Measurements from ENCODE around the gene PPP1R14B. TPM values are rescaled to one million over a fixed set of nuclear protein-coding genes. Genes with fewer than 3 reads are reported as not detected.

PPP1R14B gene
- total RNA-seq, 2 experiments from 2014 or later: 332 to 336 TPM

Other genes starting within 250 kb of the PPP1R14B start
- not detected for gene FLRT1, start 211.0 kb downstream of the PPP1R14B start, total RNA-seq
- gene MACROD1, start 80.8 kb downstream of the PPP1R14B start, total RNA-seq: 10 to 100 TPM; 27.6 to 29.6 TPM
- 100 to 1,000 TPM; 373 to 379 TPM for gene STIP1, start 60.8 kb downstream of the PPP1R14B start, total RNA-seq
- gene FERMT3, start 40.2 kb downstream of the PPP1R14B start, total RNA-seq: 100 to 1,000 TPM; 217 to 235 TPM
- 10 to 100 TPM; 24.1 to 24.4 TPM for gene TRPT1, start 20.8 kb downstream of the PPP1R14B start, total RNA-seq
- 10 to 100 TPM; 58.4 to 69.6 TPM for gene NUDT22, start 20.7 kb downstream of the PPP1R14B start, total RNA-seq
- 10 to 100 TPM; 16.5 to 17.7 TPM for gene DNAJC4, start 16.4 kb downstream of the PPP1R14B start, total RNA-seq
- gene VEGFB, start 12.4 kb downstream of the PPP1R14B start, total RNA-seq: 10 to 100 TPM; 84.7 to 85.8 TPM
- gene FKBP2, start 5.8 kb downstream of the PPP1R14B start, total RNA-seq: 10 to 100 TPM; 21.9 to 22.8 TPM
- 1 to 10 TPM; 7.3 to 7.4 TPM for gene PLCB3, start 4.6 kb upstream of the PPP1R14B start, total RNA-seq
- 10 to 100 TPM; 23.5 to 24.2 TPM for gene BAD, start 37.7 kb upstream of the PPP1R14B start, total RNA-seq
- 10 to 100 TPM; 32.5 to 35.7 TPM for gene GPR137, start 38.9 kb upstream of the PPP1R14B start, total RNA-seq
- not detected for gene KCNK4, start 44.4 kb upstream of the PPP1R14B start, total RNA-seq
- not detected for gene CATSPERZ, start 53.4 kb upstream of the PPP1R14B start, total RNA-seq
- 10 to 100 TPM; 46.5 to 46.9 TPM for gene ESRRA, start 58.6 kb upstream of the PPP1R14B start, total RNA-seq
- 100 to 1,000 TPM; 235 to 248 TPM for gene TRMT112, start 70.6 kb upstream of the PPP1R14B start, total RNA-seq
- 100 to 1,000 TPM; 111 to 116 TPM for gene PRDX5, start 71.2 kb upstream of the PPP1R14B start, total RNA-seq
- 10 to 100 TPM; 73.5 to 74.5 TPM for gene CCDC88B, start 93.3 kb upstream of the PPP1R14B start, total RNA-seq
- gene RPS6KA4, start 112.2 kb upstream of the PPP1R14B start, total RNA-seq: 10 to 100 TPM; 20.3 to 24.5 TPM

Measured in activated naive CD8-positive, alpha-beta T cell treated with anti-CD3 and anti-CD28 coated beads for 36 hours (primary cell).